Measurements from ENCODE around the gene PDE3B. TPM values are rescaled to one million over a fixed set of nuclear protein-coding genes. Genes with fewer than 3 reads are reported as not detected.

Gene PDE3B
- total and polyA plus RNA-seq, 7 experiments from 2014 or later = 49.7 to 268 (median 139) TPM

DNA sequence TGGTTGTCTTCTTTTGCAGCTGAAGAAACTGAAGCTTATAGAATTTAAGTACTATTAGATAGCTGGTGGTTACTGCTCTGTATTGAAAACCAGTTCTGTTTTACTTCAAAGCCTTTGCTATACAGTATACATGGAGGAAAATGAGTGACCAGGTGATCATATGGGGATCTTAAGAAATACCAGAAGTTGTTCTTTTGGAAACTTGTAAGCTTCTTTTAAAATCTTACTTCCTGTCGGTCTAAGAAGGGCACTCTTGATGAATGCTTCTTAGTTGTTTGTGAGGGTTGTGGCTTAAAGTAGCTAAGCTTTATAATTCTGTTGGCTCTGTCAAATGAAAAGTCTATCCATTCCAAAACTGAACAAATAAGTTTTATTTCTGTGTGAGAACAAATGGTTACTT lies 55.2 kb downstream of the PDE3B start:
- H3K4me3 ChIP-seq (ENCODE audit: low read length) = no peak overlapping the region
- Mint-ChIP-seq H3K36me3 (peaks cover 6 to 73% (median 51%) of the 10 kb centered on the region in 5 donors), H3K9me3 (peaks cover 4 to 51% (median 22%) of the 10 kb centered on the region in 11 donors), H3K27ac (peak overlapping the region; percentile 13 to 82 (median 58)), H3K4me1 (peaks cover 20 to 74% (median 67%) of the 10 kb centered on the region in 7 donors), H3K27me3 (no peaks in the 10 kb centered on the region), H3K4me3 (peak overlapping the region; percentile 30 to 80 (median 62))
- H3K27me3 ChIP-seq (ENCODE audit: control insufficient read depth in 2 of 2, insufficient read depth in 2 of 2, low read length in 2 of 2) = no peaks in the 10 kb centered on the region
- DNase-seq = peak in 2 of 9 donors; percentile 8 to 26
- peaks cover 0 to 14% (median 7%) of the 10 kb centered on the region in 3 experiments for H3K9me3 ChIP-seq (ENCODE audit: control insufficient read depth in 2 of 3, low read length in 3 of 3)
- intact Hi-C loops (cut with micrococcal nuclease) = loop anchor here (5.0 kb wide), 2 partner anchors 34 to 41 kb away; no protein-coding TSS in a partner anchor
- POLR2A ChIA-PET = interaction anchor here (0.9 kb wide), 1 partner anchor 14 kb away, joined by 3 read pairs; no protein-coding TSS in a partner anchor
- peaks cover 9 to 30% of the 10 kb centered on the region in 2 donors for H3K4me1 ChIP-seq (ENCODE audit: control insufficient read depth in 2 of 2, insufficient read depth in 2 of 2, low read length in 2 of 2)
- CTCF ChIA-PET = interaction anchor here (1.4 kb wide), 1 partner anchor 209 kb away, joined by 4 read pairs; no protein-coding TSS in a partner anchor
- no peak overlapping the region for H3K27ac ChIP-seq (ENCODE audit: low read depth, low read length)
- peaks cover 0 to 10% (median 6%) of the 10 kb centered on the region in 3 experiments for H3K36me3 ChIP-seq (ENCODE audit: control insufficient read depth in 2 of 3, insufficient read depth in 3 of 3, low read length in 3 of 3)
- no peak for ATAC-seq

DNA sequence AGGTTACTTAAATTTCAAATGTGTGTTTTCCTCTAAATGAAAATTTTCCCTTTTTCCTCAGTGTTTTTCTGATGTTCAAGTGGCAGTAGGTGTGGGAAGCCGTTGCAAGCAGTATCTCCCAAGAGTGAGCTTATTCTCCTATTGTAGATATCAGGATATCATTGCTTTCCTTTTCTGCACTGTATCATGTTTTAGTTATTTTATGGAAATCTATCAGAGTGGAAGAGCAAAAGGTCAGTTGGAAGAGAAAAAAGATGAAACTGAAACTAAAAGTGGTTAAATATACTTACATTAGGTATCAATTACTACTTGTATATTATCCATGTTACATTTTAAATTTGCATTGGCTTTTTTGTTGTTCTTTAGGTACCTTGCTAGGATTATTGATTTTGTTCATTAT lies 57.0 kb downstream of the PDE3B start:
- H3K4me3 ChIP-seq (ENCODE audit: low read length) = no peak overlapping the region
- Mint-ChIP-seq H3K4me1 (peaks cover 20 to 76% (median 70%) of the 10 kb centered on the region in 7 donors), H3K9me3 (peaks cover 3 to 53% (median 19%) of the 10 kb centered on the region in 11 donors), H3K27me3 (no peaks in the 10 kb centered on the region), H3K4me3 (peak overlapping the region; percentile 17 to 74 (median 62)), H3K27ac (peak overlapping the region in 2 of 9 donors; percentile 9 to 29), H3K36me3 (peaks cover 7 to 70% (median 49%) of the 10 kb centered on the region in 5 donors)
- no peaks in the 10 kb centered on the region for H3K27me3 ChIP-seq (ENCODE audit: control insufficient read depth in 2 of 2, insufficient read depth in 2 of 2, low read length in 2 of 2)
- H3K9me3 ChIP-seq (ENCODE audit: control insufficient read depth in 2 of 3, low read length in 3 of 3) = peaks cover 3 to 12% (median 5%) of the 10 kb centered on the region in 3 experiments
- ChIA-PET POLR2A (no interaction called here), CTCF (no interaction called here)
- peaks cover 9 to 30% of the 10 kb centered on the region in 2 donors for H3K4me1 ChIP-seq (ENCODE audit: control insufficient read depth in 2 of 2, insufficient read depth in 2 of 2, low read length in 2 of 2)
- DNase-seq (no peak), ATAC-seq (no peak)
- H3K27ac ChIP-seq (ENCODE audit: low read depth, low read length) = no peak overlapping the region
- peaks cover 0 to 6% (median 0%) of the 10 kb centered on the region in 3 experiments for H3K36me3 ChIP-seq (ENCODE audit: control insufficient read depth in 2 of 3, insufficient read depth in 3 of 3, low read length in 3 of 3)
- intact Hi-C loops (cut with micrococcal nuclease) = loop anchor here in 1 of 2 donors (2.0 kb wide), 1 partner anchor 14 kb away; no protein-coding TSS in a partner anchor

- no peak for DNase-seq
- H3K36me3 ChIP-seq (ENCODE audit: control insufficient read depth in 2 of 3, insufficient read depth in 3 of 3, low read length in 3 of 3) = peaks cover 0 to 6% (median 0%) of the 10 kb centered on the region in 3 experiments
- no peak overlapping the region for H3K4me3 ChIP-seq (ENCODE audit: low read length)
- Mint-ChIP-seq H3K36me3 (peaks cover 15 to 71% (median 43%) of the 10 kb centered on the region in 5 donors), H3K4me3 (no peak overlapping the region), H3K9me3 (peaks cover 5 to 57% (median 22%) of the 10 kb centered on the region in 11 donors), H3K4me1 (peaks cover 11 to 68% (median 57%) of the 10 kb centered on the region in 7 donors), H3K27me3 (no peaks in the 10 kb centered on the region), H3K27ac (peak overlapping the region in 4 of 9 donors; percentile 6 to 69 (median 30))
- ChIA-PET POLR2A (interaction anchor here (0.7 kb wide), 1 partner anchor 51 kb away, joined by 3 read pairs; no protein-coding TSS in a partner anchor), CTCF (no interaction called here)
- peaks cover 9 to 23% of the 10 kb centered on the region in 2 donors for H3K4me1 ChIP-seq (ENCODE audit: control insufficient read depth in 2 of 2, insufficient read depth in 2 of 2, low read length in 2 of 2)
- H3K9me3 ChIP-seq (ENCODE audit: control insufficient read depth in 2 of 3, low read length in 3 of 3) = peaks cover 2 to 8% (median 3%) of the 10 kb centered on the region in 3 experiments
- ATAC-seq = no peak
- no peaks in the 10 kb centered on the region for H3K27me3 ChIP-seq (ENCODE audit: control insufficient read depth in 2 of 2, insufficient read depth in 2 of 2, low read length in 2 of 2)
- intact Hi-C loops (cut with micrococcal nuclease) = loop anchor here in 1 of 2 donors (1.0 to 2.0 kb wide), 2 partner anchors 9 to 16 kb away; no protein-coding TSS in a partner anchor
- no peak overlapping the region for H3K27ac ChIP-seq (ENCODE audit: low read depth, low read length)
These were observed 59.2 kb downstream of the PDE3B start for GRCh38 chr11:14702760-14703159.

- ATAC-seq (no peak), DNase-seq (no peak)
- H3K27ac ChIP-seq (ENCODE audit: low read depth, low read length) = no peak overlapping the region
- CTCF ChIA-PET = no interaction called here
- Mint-ChIP-seq H3K4me1 (peaks cover 7 to 68% (median 51%) of the 10 kb centered on the region in 7 donors), H3K36me3 (peaks cover 24 to 75% (median 52%) of the 10 kb centered on the region in 5 donors), H3K27ac (peak overlapping the region in 3 of 9 donors; percentile 7 to 46 (median 20)), H3K27me3 (no peaks in the 10 kb centered on the region), H3K4me3 (peak overlapping the region in 1 of 10 donors; percentile 17), H3K9me3 (peaks cover 10 to 67% (median 31%) of the 10 kb centered on the region in 11 donors)
- H3K4me1 ChIP-seq (ENCODE audit: control insufficient read depth in 2 of 2, insufficient read depth in 2 of 2, low read length in 2 of 2) = peaks cover 9 to 17% of the 10 kb centered on the region in 2 donors
- H3K36me3 ChIP-seq (ENCODE audit: control insufficient read depth in 2 of 3, insufficient read depth in 3 of 3, low read length in 3 of 3) = peaks cover 0 to 6% (median 0%) of the 10 kb centered on the region in 3 experiments
- no peaks in the 10 kb centered on the region for H3K27me3 ChIP-seq (ENCODE audit: control insufficient read depth in 2 of 2, insufficient read depth in 2 of 2, low read length in 2 of 2)
- H3K4me3 ChIP-seq (ENCODE audit: low read length) = no peak overlapping the region
- POLR2A ChIA-PET = no interaction called here
- intact Hi-C loops (cut with micrococcal nuclease) = loop anchor here in 1 of 2 donors (1.0 to 2.0 kb wide), 2 partner anchors 8 to 17 kb away; no protein-coding TSS in a partner anchor
- H3K9me3 ChIP-seq (ENCODE audit: control insufficient read depth in 2 of 3, low read length in 3 of 3) = peaks cover 3 to 12% (median 6%) of the 10 kb centered on the region in 3 experiments
These were observed 60.1 kb downstream of the PDE3B start for GRCh38 chr11:14703731-14704130.

GRCh38 chr11:14705067-14705466 lies 61.5 kb downstream of the PDE3B start:
- DNase-seq = no peak
- H3K36me3 Mint-ChIP-seq = peaks cover 29 to 79% (median 64%) of the 10 kb centered on the region in 5 donors
- intact Hi-C loops (cut with micrococcal nuclease) = no loop called here
- ChIA-PET POLR2A (no interaction called here), CTCF (interaction anchor here (1.0 to 1.4 kb wide), 2 partner anchors 9 to 60 kb away, joined by 3 read pairs; no protein-coding TSS in a partner anchor)
- no peaks in the 10 kb centered on the region for H3K27me3 Mint-ChIP-seq
- no peak for ATAC-seq
- peaks cover 13 to 81% (median 34%) of the 10 kb centered on the region in 11 donors for H3K9me3 Mint-ChIP-seq
- Histone ChIP-seq H3K4me1 (ENCODE audit: control insufficient read depth in 2 of 2, insufficient read depth in 2 of 2, low read length in 2 of 2) (peaks cover 9% of the 10 kb centered on the region in 2 donors), H3K36me3 (ENCODE audit: control insufficient read depth in 2 of 3, insufficient read depth in 3 of 3, low read length in 3 of 3) (peaks cover 0 to 6% (median 0%) of the 10 kb centered on the region in 3 experiments), H3K4me3 (ENCODE audit: low read length) (no peak overlapping the region), H3K27me3 (ENCODE audit: control insufficient read depth in 2 of 2, insufficient read depth in 2 of 2, low read length in 2 of 2) (no peaks in the 10 kb centered on the region), H3K9me3 (ENCODE audit: control insufficient read depth in 2 of 3, low read length in 3 of 3) (peaks cover 3 to 12% (median 6%) of the 10 kb centered on the region in 3 experiments), H3K27ac (ENCODE audit: low read depth, low read length) (no peak overlapping the region)
- H3K4me1 Mint-ChIP-seq = peaks cover 8 to 70% (median 53%) of the 10 kb centered on the region in 7 donors
- no peak overlapping the region for H3K4me3 Mint-ChIP-seq
- peak overlapping the region in 1 of 9 donors; percentile 37 for H3K27ac Mint-ChIP-seq

DNA sequence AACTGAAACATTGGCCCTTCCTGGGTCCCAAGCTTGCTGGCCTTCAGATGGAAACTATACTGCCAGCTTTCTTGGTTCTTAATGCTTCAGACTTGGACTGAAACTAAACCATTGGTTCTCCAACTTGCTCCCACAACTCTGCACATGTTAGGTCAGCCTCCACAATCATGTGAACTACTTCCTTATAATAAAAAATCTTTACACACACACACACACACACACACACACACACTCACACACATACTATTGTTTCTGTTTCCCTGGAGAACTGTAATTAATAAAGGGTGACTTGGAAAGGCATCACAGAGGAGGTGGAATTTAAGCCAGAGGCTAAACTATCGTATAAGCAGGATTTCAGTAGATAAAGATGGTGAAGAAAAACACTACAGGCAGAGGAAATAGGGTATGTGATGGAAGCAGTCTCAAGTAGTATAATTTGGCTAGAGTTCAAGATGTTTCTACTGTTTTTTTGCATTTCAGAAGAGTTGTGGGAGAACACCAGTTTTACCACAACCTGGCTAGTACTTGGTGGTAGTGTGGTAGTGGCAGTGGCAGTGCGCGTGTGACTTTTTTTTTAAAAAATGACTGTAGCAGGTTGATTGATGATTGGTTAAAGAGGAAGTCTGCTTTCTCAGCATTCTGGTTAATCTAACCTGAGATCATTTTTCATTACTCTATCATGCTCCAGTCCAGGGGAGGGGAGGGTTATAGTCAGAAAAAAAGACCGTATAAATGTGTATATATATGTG lies 70.1 kb downstream of the PDE3B start:
- Mint-ChIP-seq H3K27ac (peak overlapping the region; percentile 10 to 95 (median 83)), H3K4me1 (peaks cover 19 to 60% (median 48%) of the 10 kb centered on the region in 7 donors), H3K9me3 (peaks cover 3 to 33% (median 5%) of the 10 kb centered on the region in 11 donors), H3K4me3 (peak overlapping the region; percentile 60 to 85 (median 70)), H3K36me3 (peaks cover 7 to 53% (median 31%) of the 10 kb centered on the region in 5 donors), H3K27me3 (no peaks in the 10 kb centered on the region)
- peak; percentile 91 for ATAC-seq
- CTCF ChIA-PET = interaction anchor here (0.7 kb wide), 1 partner anchor 73 kb away, joined by 3 read pairs; no protein-coding TSS in a partner anchor
- Histone ChIP-seq H3K4me1 (ENCODE audit: control insufficient read depth in 2 of 2, insufficient read depth in 2 of 2, low read length in 2 of 2) (peaks cover 16 to 20% of the 10 kb centered on the region in 2 donors), H3K36me3 (ENCODE audit: control insufficient read depth in 2 of 3, insufficient read depth in 3 of 3, low read length in 3 of 3) (no peaks in the 10 kb centered on the region), H3K27ac (ENCODE audit: low read depth, low read length) (peak overlapping the region; percentile 1), H3K27me3 (ENCODE audit: control insufficient read depth in 2 of 2, insufficient read depth in 2 of 2, low read length in 2 of 2) (no peaks in the 10 kb centered on the region), H3K9me3 (ENCODE audit: control insufficient read depth in 2 of 3, low read length in 3 of 3) (no peaks in the 10 kb centered on the region), H3K4me3 (ENCODE audit: low read length) (peak overlapping the region; percentile 22)
- POLR2A ChIA-PET = interaction anchor here (0.8 to 1.0 kb wide), 2 partner anchors 45 to 51 kb away, joined by 3 to 4 read pairs; no protein-coding TSS in a partner anchor
- intact Hi-C loops (cut with micrococcal nuclease) = loop anchor here (2.0 to 5.0 kb wide), 3 partner anchors 13 to 49 kb away; no protein-coding TSS in a partner anchor
- DNase-seq = peak in 7 of 9 donors; percentile 56 to 82 (median 74)
